Ishikawa (cell line): ENCODE results near the gene TXNDC15.

Experiments
- CEBPB ChIP-seq: IDR thresholded peaks from 2 replicates; pipeline ENCODE4 v1.6.1; 2012
- CREB1 ChIP-seq: IDR thresholded peaks from 2 replicates; pipeline ENCODE4 v1.6.1; 2012; ENCODE audit warnings: low read depth
- EGR1 ChIP-seq: IDR thresholded peaks from 2 replicates; pipeline ENCODE4 v1.6.1; 2012
- EP300 ChIP-seq: IDR thresholded peaks from 2 replicates; pipeline ENCODE4 v1.6.1; 2012; ENCODE audit warnings: borderline replicate concordance
- FOXM1 ChIP-seq: IDR thresholded peaks from 2 replicates; pipeline ENCODE4 v1.6.1; 2012; ENCODE audit warnings: low read depth, borderline replicate concordance
- MAX ChIP-seq: IDR thresholded peaks from 2 replicates; pipeline ENCODE4 v1.6.1; 2012
- NFIC ChIP-seq: IDR thresholded peaks from 2 replicates; pipeline ENCODE4 v1.6.1; 2012
- RAD21 ChIP-seq: IDR thresholded peaks from 2 replicates; pipeline ENCODE4 v1.6.1; 2012; ENCODE audit warnings: low read depth
- TAF1 ChIP-seq: IDR thresholded peaks from 2 replicates; pipeline ENCODE4 v1.6.1; 2012; ENCODE audit warnings: low read depth, mild to moderate bottlenecking
- TCF12 ChIP-seq: IDR thresholded peaks from 2 replicates; pipeline ENCODE4 v1.6.1; 2012; ENCODE audit warnings: low read depth
- YY1 ChIP-seq: IDR thresholded peaks from 2 replicates; pipeline ENCODE4 v1.6.1; 2012; ENCODE audit warnings: low read depth
- ZBTB7A ChIP-seq: IDR thresholded peaks from 2 replicates; pipeline ENCODE4 v1.6.1; 2012; ENCODE audit warnings: low read depth
- TF ChIP-seq, protein P1 (sequence below): IDR thresholded peaks from 2 replicates; pipeline ENCODE4 v1.6.1; 2012; ENCODE audit warnings: low read depth, mild to moderate bottlenecking

DNA sequence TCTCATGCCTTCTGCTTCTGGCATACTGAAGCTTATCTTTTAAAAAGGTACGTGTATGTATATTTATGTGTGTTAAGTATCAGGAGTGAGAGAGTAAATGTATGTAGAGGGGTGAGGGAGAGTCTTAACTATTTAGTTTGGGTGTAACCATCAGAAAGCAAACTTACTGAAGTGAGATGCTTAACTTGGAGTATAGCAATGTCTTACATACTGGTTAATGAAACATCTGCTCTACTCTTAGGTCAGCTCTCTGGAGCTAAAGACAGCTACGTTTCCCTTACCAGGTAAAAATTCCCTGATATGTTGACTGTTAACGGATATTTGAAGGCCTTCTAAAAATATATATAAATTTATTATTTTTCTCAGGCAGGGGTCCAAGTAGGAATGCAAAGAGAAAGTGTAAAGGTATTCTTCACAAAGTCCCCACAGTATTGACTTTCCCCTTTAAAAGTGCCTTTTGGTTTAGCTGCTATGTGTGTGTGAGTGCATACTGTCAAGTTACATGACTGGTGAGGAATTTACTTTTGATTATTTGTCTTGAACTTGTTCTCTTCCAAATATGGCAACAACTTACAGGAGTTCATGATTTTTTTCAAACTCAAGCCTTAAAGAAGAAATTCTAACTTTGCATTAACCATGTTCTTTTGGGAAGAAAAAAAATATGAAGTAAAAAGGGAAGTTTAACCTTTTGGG, 40.7 kb upstream of the TXNDC15 start:
- TF ChIP-seq RAD21 (no peak), MAX (no peak), NFIC (no peak), ZBTB7A (no peak), EP300 (no peak), FOXM1 (no peak), TAF1 (no peak), YY1 (no peak), CEBPB (no peak), CREB1 (no peak), TCF12 (no peak), EGR1 (no peak)
- TF ChIP-seq, protein P1, sequence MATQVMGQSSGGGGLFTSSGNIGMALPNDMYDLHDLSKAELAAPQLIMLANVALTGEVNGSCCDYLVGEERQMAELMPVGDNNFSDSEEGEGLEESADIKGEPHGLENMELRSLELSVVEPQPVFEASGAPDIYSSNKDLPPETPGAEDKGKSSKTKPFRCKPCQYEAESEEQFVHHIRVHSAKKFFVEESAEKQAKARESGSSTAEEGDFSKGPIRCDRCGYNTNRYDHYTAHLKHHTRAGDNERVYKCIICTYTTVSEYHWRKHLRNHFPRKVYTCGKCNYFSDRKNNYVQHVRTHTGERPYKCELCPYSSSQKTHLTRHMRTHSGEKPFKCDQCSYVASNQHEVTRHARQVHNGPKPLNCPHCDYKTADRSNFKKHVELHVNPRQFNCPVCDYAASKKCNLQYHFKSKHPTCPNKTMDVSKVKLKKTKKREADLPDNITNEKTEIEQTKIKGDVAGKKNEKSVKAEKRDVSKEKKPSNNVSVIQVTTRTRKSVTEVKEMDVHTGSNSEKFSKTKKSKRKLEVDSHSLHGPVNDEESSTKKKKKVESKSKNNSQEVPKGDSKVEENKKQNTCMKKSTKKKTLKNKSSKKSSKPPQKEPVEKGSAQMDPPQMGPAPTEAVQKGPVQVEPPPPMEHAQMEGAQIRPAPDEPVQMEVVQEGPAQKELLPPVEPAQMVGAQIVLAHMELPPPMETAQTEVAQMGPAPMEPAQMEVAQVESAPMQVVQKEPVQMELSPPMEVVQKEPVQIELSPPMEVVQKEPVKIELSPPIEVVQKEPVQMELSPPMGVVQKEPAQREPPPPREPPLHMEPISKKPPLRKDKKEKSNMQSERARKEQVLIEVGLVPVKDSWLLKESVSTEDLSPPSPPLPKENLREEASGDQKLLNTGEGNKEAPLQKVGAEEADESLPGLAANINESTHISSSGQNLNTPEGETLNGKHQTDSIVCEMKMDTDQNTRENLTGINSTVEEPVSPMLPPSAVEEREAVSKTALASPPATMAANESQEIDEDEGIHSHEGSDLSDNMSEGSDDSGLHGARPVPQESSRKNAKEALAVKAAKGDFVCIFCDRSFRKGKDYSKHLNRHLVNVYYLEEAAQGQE = no peak
